KOPT-K1 (cell line): ENCODE results near the gene IFIT1.
"Not testable (repeated sequence)": the region's sequence is repeated elsewhere in the genome, so short reads cannot be mapped to it uniquely, and the experiment has no call there.

Experiments used
- H3K27ac ChIP-seq: fragments of 200-600 bp; sonication (generic); 2 replicates; pipeline ENCODE4 v1.5.1; 2016; ENCODE audit warnings: antibody characterized with exemption, mild to moderate bottlenecking, low read depth, low read length; ENCODE audit not compliant: poor library complexity, severe bottlenecking
- H3K36me3 ChIP-seq: fragments of 200-600 bp; sonication (generic); 2 replicates; pipeline ENCODE4 v1.5.1; 2017; ENCODE audit warnings: antibody characterized with exemption, mild to moderate bottlenecking, low read length, moderate library complexity; ENCODE audit not compliant: insufficient read depth
- H3K9me3 ChIP-seq: fragments of 200-600 bp; sonication (generic); 2 replicates; pipeline ENCODE4 v1.5.1; 2017; ENCODE audit warnings: antibody characterized with exemption, low read length, mild to moderate bottlenecking; ENCODE audit not compliant: insufficient read depth, poor library complexity, severe bottlenecking

IFIT1 gene

GRCh38 chr10:89406178-89406577 is 13.8 kb downstream of the IFIT1 start:
- H3K36me3 ChIP-seq, H3K27ac ChIP-seq, H3K9me3 ChIP-seq: not testable (repeated sequence)

GRCh38 chr10:89407792-89408191 is 15.4 kb downstream of the IFIT1 start:
- H3K36me3 ChIP-seq, H3K27ac ChIP-seq, H3K9me3 ChIP-seq: not testable (repeated sequence)

DNA sequence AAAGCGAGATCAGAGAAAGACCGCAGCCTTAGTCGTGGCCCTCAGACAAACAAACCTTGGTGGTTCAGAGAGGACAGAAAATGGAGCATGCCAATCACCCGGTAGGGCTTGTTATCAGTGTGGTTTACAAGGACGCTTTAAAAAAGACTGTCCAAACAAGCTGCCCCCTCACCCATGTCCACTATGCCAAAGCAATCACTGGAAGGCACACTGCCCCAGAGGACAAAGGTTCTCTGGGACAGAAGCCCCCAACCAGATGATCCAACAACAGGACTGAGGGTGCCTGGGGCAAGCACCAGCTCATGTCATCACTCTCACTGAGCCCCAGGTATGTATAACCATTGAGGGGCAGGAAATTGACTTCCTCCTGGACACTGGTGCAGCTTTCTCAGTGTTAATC is 16.9 kb downstream of the IFIT1 start:
- not testable (repeated sequence) for H3K27ac ChIP-seq, H3K9me3 ChIP-seq, H3K36me3 ChIP-seq

DNA sequence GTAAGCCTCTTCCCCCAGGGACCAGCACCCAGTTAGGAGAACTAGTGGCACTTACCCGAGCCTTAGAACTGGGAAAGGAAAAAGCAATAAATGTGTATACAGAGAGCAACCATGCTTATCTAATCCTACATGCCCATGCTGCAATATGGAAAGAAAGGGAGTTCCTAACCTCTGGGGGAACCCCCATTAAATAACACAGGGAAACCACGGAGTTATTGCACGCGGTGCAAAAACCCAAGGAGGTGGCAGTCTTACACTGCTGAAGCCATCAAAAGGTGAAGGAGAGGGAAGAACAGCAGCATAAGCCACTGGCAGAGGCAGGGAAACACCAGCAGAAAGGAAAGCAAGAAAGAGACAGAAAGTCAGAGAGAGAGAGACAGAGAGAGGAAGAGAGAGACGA is 18.1 kb downstream of the IFIT1 start:
- not testable (repeated sequence) for H3K36me3 ChIP-seq, H3K9me3 ChIP-seq, H3K27ac ChIP-seq

- not testable (repeated sequence) for H3K36me3 ChIP-seq, H3K27ac ChIP-seq, H3K9me3 ChIP-seq
Measured at GRCh38 chr10:89411135-89411534, 18.7 kb downstream of the IFIT1 start.

- H3K9me3 ChIP-seq = not testable (repeated sequence)
Measured at GRCh38 chr10:89412276-89412675, 19.9 kb downstream of the IFIT1 start.

DNA sequence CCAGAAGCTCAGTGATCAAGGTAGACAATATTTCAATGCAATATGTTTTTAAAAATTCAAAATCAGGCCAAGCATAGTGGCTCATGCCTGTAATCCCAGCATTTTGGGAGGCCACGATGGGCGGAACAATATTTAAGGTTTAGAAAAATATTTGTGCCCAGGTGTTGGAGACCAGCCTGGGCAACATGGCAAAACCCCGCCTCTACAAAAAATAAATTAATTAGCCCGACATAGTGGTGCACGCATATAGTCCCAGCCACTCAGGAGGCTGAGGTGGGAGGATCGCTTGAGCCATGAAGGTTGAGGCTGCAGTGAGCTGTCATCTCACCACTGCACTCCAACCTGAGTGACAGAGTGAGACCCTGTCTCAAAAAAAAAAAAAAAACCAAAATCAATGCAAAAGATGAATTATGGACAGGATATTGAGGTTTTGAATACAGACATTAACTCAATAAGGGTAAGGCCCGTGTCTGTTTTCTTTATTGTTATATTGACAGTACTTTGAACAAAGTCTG is 21.0 kb downstream of the IFIT1 start:
- Histone ChIP-seq H3K27ac (peak overlapping the region; percentile 68), H3K36me3 (peaks cover 12% of the 10 kb centered on the region), H3K9me3 (peaks cover 6% of the 10 kb centered on the region)

More at GRCh38 chr10:89412276-89412675, 19.9 kb downstream of the IFIT1 start:
- not testable (repeated sequence) for H3K36me3 ChIP-seq
- H3K27ac ChIP-seq = peak overlapping the region; percentile 2

DNA sequence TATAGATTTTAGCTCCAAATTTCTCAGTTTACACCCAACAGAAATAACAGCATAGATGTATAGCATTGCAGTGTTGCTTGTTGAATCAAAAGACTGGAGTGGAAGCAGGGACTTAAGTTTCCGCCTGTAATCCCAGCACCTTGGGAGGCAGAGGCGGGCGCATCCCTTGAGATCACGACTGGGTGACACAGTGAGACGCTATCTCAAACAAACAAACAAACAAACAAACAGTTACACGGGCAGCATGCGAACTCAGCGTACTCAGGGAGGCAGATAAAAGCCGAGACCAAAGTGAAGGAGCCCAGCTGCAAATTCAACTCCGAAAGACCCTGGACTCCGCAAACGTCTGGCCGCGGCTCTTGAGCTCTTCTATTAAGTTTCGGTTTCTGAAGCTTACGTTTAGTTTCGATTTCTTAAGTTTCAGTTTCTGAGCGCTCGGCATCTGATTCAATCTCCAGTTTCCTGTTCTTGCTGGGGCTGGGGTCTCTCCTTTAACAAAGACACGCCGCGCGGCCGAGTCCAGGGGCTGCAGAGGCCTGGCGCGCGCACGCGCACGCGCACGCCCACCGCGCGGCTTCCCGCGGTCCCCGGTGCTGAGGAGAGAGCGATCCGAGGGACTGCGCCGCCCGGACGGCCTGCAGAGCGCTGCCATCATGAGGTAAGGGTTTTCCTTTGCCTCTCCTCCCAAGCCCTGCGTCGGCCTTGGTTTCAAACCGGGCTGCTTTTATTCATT is 21.9 kb downstream of the IFIT1 start, which contains the start of gene IFIT5:
Gene IFIT5 (plus strand): TSS at position 423 of the 733 bp plus-strand sequence. CDS start 231 bp downstream, at position 654.
- Histone ChIP-seq H3K27ac (peak within 1 kb of the TSS; percentile 68), H3K9me3 (peaks cover 6% of the 10 kb centered on the region), H3K36me3 (peaks cover 17% of the 10 kb centered on the region)

DNA sequence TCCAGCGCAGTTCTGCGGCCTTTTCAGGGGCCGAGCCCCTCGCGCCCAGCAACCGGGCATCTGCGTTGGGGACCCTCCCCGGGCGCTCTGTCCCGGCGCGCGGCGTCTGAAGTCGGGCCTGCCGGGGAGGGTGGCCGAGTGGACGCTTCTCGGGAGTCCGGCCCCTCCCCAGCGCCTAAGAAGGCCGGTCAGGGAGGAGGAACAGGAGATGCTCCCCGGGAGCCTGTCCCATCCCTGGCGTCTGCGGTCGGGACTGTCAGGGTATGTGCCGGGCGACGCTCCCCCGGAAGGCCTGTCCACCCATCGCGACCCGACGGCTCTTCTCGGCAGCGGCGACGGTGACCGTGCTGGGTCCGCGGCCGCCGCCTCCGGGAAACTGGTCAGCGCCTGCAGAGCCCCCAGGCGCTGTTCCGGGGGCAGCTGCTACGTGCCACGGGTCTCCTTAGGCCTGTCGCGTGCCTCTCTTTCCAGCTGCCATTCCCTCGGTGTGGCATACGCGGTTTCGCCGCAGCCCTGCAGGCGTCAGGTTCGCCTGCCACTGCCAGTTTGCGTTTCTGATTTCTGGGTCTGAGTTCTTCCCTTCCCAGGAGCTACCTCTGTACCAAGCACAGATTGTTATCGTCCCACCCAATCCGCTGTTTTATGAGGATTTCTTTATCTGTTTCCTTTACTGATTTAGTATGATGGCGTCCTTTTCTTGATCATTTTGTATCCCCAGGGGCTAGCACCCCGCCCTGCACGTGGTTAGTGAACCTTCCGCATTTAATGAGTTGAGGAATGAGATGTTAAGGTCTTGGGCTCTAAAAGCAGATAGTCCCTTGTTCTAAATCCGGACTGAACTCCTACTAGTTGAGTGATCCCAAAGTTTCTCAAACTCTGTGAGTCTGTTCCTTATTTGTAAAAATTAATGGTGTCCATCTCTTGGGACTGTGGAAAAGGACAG is 22.7 kb downstream of the IFIT1 start:
- Histone ChIP-seq H3K9me3 (peaks cover 6% of the 10 kb centered on the region), H3K27ac (peak overlapping the region; percentile 68), H3K36me3 (peaks cover 22% of the 10 kb centered on the region)

DNA sequence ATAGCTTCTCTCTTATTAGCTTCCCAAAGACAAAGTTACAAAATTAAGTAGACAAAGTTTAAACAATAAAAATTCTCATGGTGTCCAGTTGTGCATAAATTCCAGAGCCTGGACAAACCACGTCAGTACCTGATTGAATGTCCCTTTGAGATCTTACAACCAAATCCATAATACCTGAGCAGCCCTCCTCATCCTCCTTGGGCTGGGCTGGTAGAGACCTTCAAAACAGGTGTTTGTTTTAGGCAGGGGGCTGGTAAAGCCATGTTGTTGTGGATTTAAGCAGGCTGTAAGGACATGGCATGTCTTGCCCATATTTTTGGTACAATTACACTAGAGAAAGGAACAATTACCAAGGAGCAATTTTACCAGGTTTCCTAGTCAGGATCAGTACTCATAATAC is 24.0 kb downstream of the IFIT1 start:
- peaks cover 6% of the 10 kb centered on the region for H3K9me3 ChIP-seq
- H3K27ac ChIP-seq = no peak overlapping the region
- H3K36me3 ChIP-seq = peaks cover 35% of the 10 kb centered on the region

DNA sequence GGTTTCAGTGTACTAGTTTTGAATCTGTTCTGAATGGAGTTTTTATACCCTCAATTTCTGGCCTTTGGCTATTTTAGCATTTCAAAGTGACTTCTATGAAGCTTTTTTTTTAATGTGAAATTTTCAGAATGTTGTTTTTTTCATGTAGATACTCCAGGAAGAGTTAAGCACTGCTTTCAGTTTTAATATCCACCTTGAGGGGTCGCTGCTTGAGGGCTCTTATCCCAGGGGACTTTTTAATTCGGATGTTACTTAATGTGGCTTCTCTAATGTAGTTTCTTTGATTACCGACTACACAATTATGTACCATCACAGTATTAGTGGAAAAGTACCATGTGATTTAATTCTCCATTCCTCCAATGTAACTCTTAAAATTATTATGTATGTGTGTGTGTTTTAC is 27.1 kb downstream of the IFIT1 start:
- Histone ChIP-seq H3K36me3 (peaks cover 42% of the 10 kb centered on the region), H3K27ac (no peak overlapping the region), H3K9me3 (no peaks in the 10 kb centered on the region)

- Histone ChIP-seq H3K36me3 (peaks cover 42% of the 10 kb centered on the region), H3K9me3 (no peaks in the 10 kb centered on the region), H3K27ac (no peak overlapping the region)
Measured at GRCh38 chr10:89421018-89421476, 28.6 kb downstream of the IFIT1 start.

DNA sequence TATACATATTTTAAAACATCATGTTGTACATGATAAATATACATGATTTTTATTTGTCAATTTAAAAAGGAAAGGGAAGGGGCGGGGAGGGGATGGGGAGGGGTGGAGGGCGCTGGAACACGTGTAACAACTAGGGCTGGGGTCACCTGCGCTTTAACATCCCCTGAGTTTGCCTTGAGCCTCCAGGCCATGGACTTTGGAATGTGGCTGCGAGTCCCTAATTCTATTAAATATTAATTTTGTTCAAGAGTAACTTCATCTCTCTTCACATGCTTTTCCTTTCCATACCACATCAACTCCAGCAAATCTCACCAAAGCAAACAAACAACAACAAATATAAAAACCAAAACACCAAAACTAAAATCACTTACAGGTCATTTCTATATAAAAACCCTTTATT is 32.6 kb downstream of the IFIT1 start:
- peaks cover 21% of the 10 kb centered on the region for H3K36me3 ChIP-seq
- H3K27ac ChIP-seq = no peak overlapping the region
- H3K9me3 ChIP-seq = no peaks in the 10 kb centered on the region

DNA sequence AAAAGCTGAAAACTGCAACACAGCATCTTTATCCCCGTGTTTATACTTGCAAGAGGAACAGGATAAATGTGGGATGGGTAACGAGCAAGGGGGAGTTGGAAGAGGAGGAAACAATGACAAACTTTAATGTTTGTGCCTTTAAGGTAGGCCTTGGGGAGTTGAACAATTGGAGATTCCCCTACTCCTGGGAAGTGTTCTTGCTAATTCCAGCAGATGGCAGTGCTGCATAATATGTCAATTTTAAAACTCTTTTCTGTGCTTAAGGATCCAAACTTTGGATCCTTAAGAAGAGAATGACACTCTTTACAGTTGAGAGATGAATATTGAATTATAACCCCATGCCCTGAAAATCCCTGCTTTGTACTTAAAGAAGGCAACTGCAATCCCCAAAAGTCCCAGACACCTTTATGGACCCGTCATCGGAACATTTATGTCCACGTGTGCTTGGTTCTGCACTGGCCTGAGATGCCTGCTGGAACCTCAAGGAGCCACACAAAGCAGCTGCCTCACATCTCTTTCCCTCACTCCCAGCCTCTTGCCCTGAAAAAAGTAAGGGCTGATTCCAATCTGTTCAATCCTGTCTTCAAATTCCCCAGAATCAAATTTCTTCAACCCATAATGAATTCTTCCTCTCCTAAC is 33.9 kb downstream of the IFIT1 start:
- H3K36me3 ChIP-seq = peaks cover 9% of the 10 kb centered on the region; the same call in 1 of the 2 replicates
- H3K27ac ChIP-seq = no peak overlapping the region
- no peaks in the 10 kb centered on the region for H3K9me3 ChIP-seq

- H3K9me3 ChIP-seq = no peaks in the 10 kb centered on the region
- no peaks in the 10 kb centered on the region for H3K36me3 ChIP-seq
- H3K27ac ChIP-seq = no peak overlapping the region
Measured at GRCh38 chr10:89427629-89428028, 35.2 kb downstream of the IFIT1 start.
